GM12873 (cell line): ENCODE measurements around the gene ARHGAP15.

Experiments used
- CTCF ChIP-seq: IDR thresholded peaks from 2 replicates; pipeline ENCODE4 v1.5.1; 2012; ENCODE audit warnings: low read depth, mild to moderate bottlenecking, moderate library complexity, low read length, control low read depth; ENCODE audit not compliant: insufficient read depth; ENCODE audit errors: missing control alignments

The ARHGAP15 gene

GRCh38 chr2:143226714-143227541 lies 97.7 kb downstream of the ARHGAP15 start:
- TF ChIP-seq CTCF: no peak

- TF ChIP-seq CTCF: no peak
Observed at GRCh38 chr2:143229411-143229810, 100.2 kb downstream of the ARHGAP15 start.

GRCh38 chr2:143229952-143230351 lies 100.7 kb downstream of the ARHGAP15 start:
- no peak for TF ChIP-seq CTCF

GRCh38 chr2:143230506-143231253 lies 101.5 kb downstream of the ARHGAP15 start:
- no peak for TF ChIP-seq CTCF

GRCh38 chr2:143231254-143231645 lies 102.0 kb downstream of the ARHGAP15 start:
- TF ChIP-seq CTCF: no peak

- TF ChIP-seq CTCF: no peak
Observed at GRCh38 chr2:143237146-143237777, 108.0 kb downstream of the ARHGAP15 start.
